Rectal smooth muscle tissue (tissue), 1 donor: Measurements from ENCODE around the gene TAS2R4.
"Not testable (repeated sequence)": the region's sequence is repeated elsewhere in the genome, so short reads cannot be mapped to it uniquely, and the experiment has no call there.

Experiments used
- H3K27ac ChIP-seq: one replicate; pipeline ENCODE4 v1.7.0; 2013; ENCODE audit warnings: low read depth, low read length, inconsistent platforms
- H3K27me3 ChIP-seq: one replicate; pipeline ENCODE4 v1.7.0; 2013; ENCODE audit warnings: low read length; ENCODE audit not compliant: control insufficient read depth, insufficient read depth
- H3K36me3 ChIP-seq: one replicate; pipeline ENCODE4 v1.7.0; 2013; ENCODE audit warnings: low read length; ENCODE audit not compliant: control insufficient read depth, insufficient read depth
- H3K4me1 ChIP-seq: one replicate; pipeline ENCODE4 v1.7.0; 2013; ENCODE audit warnings: low read length; ENCODE audit not compliant: control insufficient read depth, insufficient read depth
- H3K4me3 ChIP-seq: one replicate; pipeline ENCODE4 v1.7.0; 2013; ENCODE audit warnings: low read length
- H3K9ac ChIP-seq: one replicate; pipeline ENCODE4 v1.7.0; 2013; ENCODE audit warnings: low read length

Gene TAS2R4, protein sequence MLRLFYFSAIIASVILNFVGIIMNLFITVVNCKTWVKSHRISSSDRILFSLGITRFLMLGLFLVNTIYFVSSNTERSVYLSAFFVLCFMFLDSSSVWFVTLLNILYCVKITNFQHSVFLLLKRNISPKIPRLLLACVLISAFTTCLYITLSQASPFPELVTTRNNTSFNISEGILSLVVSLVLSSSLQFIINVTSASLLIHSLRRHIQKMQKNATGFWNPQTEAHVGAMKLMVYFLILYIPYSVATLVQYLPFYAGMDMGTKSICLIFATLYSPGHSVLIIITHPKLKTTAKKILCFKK

DNA sequence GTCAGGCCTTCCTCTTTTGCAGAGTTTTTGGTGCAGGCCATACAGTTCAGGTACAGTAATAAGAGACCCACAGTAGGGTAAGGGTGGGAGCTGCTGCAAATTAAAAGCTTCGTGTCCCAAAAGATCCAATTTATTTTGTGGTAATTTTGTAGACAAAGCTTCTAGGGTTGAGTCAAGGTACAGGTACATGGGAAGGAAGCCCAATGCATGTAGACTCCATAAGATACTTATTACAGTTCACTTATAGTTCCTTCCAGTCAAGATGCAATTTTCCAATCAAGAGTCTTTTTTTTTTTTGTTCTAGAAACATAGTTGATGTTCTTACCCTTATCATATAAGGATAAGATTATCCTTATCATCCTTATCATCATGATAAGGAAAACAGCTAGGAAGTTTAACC is at the start of gene TAS2R4:
TAS2R4 (plus strand) TSS at position 301 of the 400 bp plus-strand sequence. CDS start 1,815 bp downstream, outside the sequence.
- Histone ChIP-seq H3K4me1 (no peaks in the 10 kb centered on the region), H3K27me3 (no peaks in the 10 kb centered on the region), H3K36me3 (no peaks in the 10 kb centered on the region), H3K4me3 (no peak within 1 kb of the TSS), H3K27ac (no peak within 1 kb of the TSS), H3K9ac (no peak within 1 kb of the TSS)

DNA sequence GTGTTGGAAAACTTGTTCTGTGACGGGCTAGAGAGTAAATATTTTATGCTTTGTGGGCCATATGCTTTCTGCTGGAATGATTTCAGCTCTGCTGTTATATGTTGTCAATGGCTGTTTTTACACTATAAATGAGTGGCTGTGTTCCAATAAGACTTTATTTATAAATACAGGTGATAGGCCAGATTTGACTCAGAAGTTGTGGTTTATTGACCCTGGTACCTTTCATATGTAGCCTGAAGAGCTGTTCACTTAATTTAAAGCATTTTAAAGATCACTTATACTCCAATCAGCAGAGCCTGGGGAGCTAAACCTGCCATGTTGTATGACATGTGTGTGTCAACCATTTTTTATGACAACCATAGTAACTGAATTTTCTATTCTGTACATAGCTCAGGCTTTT is 47.5 kb upstream of the TAS2R4 start:
- Histone ChIP-seq H3K9ac (no peak overlapping the region), H3K4me1 (no peaks in the 10 kb centered on the region), H3K4me3 (no peak overlapping the region), H3K27me3 (no peaks in the 10 kb centered on the region), H3K36me3 (no peaks in the 10 kb centered on the region), H3K27ac (no peak overlapping the region)

DNA sequence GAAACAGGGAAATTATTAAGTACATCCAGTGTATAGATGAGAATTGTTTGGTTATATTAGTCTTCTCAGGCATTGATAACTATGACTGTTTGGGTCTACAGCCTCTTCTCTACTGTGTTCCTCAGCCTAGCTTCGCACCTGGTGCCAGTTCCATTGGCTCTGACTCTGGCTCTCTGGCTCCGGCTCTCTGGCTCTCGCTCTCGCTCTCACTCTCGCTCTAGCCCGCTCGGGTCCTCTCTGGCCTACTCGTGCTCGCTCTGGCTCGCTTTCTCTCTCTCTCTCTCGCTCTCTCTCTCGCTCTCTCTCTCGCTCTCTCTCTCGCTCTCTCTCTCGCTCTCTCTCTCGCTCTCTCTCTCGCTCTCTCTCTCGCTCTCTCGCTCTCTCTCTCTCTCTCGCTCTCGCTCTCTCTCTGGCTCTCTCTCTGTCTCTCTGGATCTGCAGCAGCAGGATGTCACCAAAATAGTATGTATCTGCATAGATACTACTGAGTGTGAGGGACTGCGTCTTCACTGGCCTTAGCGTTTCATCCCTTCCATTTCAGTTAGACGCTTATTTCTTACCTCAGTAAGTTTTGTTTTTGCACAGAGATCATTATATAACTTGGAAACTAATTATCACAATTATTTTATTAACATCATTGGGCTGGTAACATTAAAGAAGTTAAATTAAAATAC is 44.9 kb upstream of the TAS2R4 start:
- no peak overlapping the region for H3K4me3 ChIP-seq

DNA sequence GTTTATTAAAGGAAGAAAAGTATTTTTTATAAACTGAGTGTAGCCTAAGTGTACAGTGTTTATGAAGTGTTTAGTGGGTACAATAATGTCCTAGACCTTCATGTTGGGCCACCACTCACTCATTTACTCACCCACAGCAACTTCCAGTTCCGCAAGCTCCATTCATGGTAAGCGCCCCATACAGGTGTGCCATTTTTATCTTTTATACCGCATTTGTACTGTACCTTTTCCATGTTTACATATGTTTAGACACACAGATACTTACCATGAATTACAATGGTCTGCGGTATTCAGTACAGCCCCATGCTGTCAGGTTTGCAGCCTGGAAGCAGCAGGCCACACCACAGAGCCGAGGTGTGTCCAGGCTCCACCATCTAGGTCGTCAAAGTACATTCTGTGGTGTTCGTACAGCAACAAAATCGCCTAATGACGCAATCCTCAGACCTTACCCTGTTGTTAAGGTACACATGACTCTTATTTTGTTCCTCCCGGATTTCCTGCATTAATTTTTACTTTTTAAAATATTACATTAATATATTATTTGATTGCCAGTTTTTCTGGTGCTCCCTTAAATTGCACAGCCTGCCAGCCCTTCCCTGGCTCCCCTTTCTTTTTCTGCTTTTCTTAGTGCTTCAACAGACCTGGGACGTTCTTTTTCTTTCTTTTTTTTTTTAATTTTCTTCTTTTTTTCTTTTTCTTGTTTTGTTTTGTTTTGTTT is 39.2 kb upstream of the TAS2R4 start:
- Histone ChIP-seq H3K27ac (peak overlapping the region; percentile 58), H3K36me3 (peaks cover 9% of the 10 kb centered on the region), H3K27me3 (no peaks in the 10 kb centered on the region), H3K4me3 (peak overlapping the region; percentile 89), H3K9ac (peak overlapping the region; percentile 39), H3K4me1 (peaks cover 8% of the 10 kb centered on the region)

More for the DNA sequence above, 44.9 kb upstream of the TAS2R4 start:
- no peak overlapping the region for H3K9ac ChIP-seq
- H3K4me1 ChIP-seq, result no peaks in the 10 kb centered on the region
- H3K36me3 ChIP-seq, result no peaks in the 10 kb centered on the region
- no peak overlapping the region for H3K27ac ChIP-seq
- H3K27me3 ChIP-seq, result no peaks in the 10 kb centered on the region

GRCh38 chr7:141737836-141738591 is 38.5 kb upstream of the TAS2R4 start, which contains the start of gene SSBP1:
SSBP1 (plus strand) TSS chr7:141738358; CDS start chr7:141739167, 809 bp downstream.
- Histone ChIP-seq H3K4me3 (peak within 1 kb of the TSS; percentile 89), H3K27ac (peak within 1 kb of the TSS; percentile 58)

DNA sequence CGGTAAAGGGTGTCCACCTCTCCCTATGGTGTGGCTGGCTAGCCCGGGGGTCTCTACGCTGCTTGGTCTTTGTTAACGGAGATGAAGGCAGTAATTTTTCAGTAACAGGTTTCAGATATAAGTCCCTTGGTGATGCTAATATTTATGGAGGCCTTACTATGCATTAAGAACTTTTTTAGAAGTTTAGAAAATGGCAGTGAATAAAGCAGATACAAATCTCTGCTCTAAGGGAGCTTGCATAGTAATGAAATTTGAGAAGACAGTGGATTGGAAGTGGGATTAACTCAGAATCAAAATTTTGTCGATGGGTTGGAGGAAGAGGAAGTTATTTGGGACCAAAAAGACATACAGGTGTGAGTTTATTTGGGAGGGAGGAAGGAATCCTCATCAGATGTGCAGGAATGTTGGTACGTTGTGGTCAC is 37.9 kb upstream of the TAS2R4 start:
- Histone ChIP-seq H3K9ac (peak overlapping the region; percentile 69), H3K27me3 (no peaks in the 10 kb centered on the region), H3K36me3 (peaks cover 12% of the 10 kb centered on the region), H3K4me1 (peaks cover 8% of the 10 kb centered on the region), H3K27ac (peak overlapping the region; percentile 51), H3K4me3 (peak overlapping the region; percentile 89)

More at GRCh38 chr7:141737836-141738591, 38.5 kb upstream of the TAS2R4 start, which contains the start of gene SSBP1:
- no peaks in the 10 kb centered on the region for H3K27me3 ChIP-seq
- peaks cover 9% of the 10 kb centered on the region for H3K36me3 ChIP-seq
- peak within 1 kb of the TSS; percentile 69 for H3K9ac ChIP-seq
- peaks cover 8% of the 10 kb centered on the region for H3K4me1 ChIP-seq

DNA sequence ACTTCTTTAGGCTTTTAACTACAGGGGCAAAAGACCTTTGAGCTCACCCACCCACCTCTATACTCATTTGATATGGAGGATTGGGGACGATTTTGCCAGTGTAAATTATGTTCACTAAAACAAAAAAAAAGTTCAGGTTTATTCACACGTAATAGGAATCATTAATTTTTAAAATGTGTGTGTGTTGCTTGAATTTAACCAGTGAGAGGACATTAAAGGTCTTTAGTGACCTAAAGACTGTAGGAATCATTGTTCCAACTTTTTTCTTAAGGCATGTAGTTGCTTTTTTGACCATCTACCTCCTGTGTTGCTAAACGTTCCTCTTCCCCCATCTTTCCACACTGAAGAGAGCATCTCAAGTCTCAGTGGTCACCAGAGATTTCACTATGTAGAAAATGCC is 37.2 kb upstream of the TAS2R4 start:
- no peak overlapping the region for H3K27ac ChIP-seq
- no peak overlapping the region for H3K9ac ChIP-seq
- H3K27me3 ChIP-seq, result no peaks in the 10 kb centered on the region
- peaks cover 8% of the 10 kb centered on the region for H3K4me1 ChIP-seq
- peaks cover 15% of the 10 kb centered on the region for H3K36me3 ChIP-seq
- peak overlapping the region; percentile 89 for H3K4me3 ChIP-seq

- no peak overlapping the region for H3K4me3 ChIP-seq
- H3K27ac ChIP-seq, result no peak overlapping the region
- no peak overlapping the region for H3K9ac ChIP-seq
- peaks cover 8% of the 10 kb centered on the region for H3K4me1 ChIP-seq
- H3K36me3 ChIP-seq, result peaks cover 25% of the 10 kb centered on the region
- H3K27me3 ChIP-seq, result no peaks in the 10 kb centered on the region
Observed at GRCh38 chr7:141742229-141742628, 34.2 kb upstream of the TAS2R4 start.

DNA sequence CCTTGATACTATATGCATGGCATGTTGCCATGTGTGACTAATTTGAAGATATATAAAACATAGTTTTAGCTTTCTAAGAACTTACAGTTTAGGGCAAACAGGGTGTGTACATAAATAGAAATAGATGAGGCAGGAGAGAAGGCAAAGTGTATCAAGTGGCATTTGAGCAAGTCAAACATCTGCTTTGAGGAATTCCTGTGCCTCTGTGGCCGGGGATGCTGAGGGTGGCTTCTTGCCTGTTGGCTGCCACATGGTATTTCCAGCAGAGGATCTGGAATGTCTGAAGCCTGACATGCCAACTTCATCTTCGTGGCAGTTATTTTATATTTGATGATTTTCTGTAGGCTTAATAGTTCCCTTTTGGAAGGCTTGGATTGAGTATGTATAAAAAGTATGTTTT is 32.3 kb upstream of the TAS2R4 start:
- Histone ChIP-seq H3K4me3 (no peak overlapping the region), H3K4me1 (peaks cover 3% of the 10 kb centered on the region), H3K27ac (no peak overlapping the region), H3K9ac (no peak overlapping the region), H3K27me3 (no peaks in the 10 kb centered on the region), H3K36me3 (peaks cover 30% of the 10 kb centered on the region)

- H3K36me3 ChIP-seq, result peaks cover 50% of the 10 kb centered on the region
- H3K27me3 ChIP-seq, result no peaks in the 10 kb centered on the region
- no peak overlapping the region for H3K4me3 ChIP-seq
- no peaks in the 10 kb centered on the region for H3K4me1 ChIP-seq
- H3K27ac ChIP-seq, result no peak overlapping the region
- no peak overlapping the region for H3K9ac ChIP-seq
Observed at GRCh38 chr7:141748396-141748795, 28.1 kb upstream of the TAS2R4 start.

- peaks cover 40% of the 10 kb centered on the region for H3K36me3 ChIP-seq
- not testable (repeated sequence) for H3K9ac ChIP-seq, H3K27ac ChIP-seq, H3K4me1 ChIP-seq, H3K27me3 ChIP-seq, H3K4me3 ChIP-seq
Observed at GRCh38 chr7:141751904-141752303, 24.6 kb upstream of the TAS2R4 start.

DNA sequence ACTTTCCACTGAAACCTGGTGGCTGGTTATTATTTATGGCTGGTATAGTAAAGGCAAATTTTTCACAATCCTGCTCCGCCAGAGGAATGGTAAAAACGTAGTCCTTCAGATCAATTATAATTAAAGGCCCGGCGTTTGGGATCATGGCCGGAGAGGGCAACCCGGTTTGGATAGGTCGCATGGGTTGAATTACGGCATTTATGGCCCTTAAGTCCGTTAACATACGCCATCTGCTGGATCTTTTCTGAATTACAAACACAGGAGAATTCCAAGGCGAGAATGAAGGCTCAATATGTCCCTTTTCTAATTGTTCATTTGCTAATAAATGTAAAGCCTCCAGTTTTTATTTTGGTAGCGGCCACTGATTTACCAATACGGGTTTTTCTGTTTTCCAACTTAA is 23.8 kb upstream of the TAS2R4 start:
- Histone ChIP-seq H3K27me3 (no peaks in the 10 kb centered on the region), H3K36me3 (peaks cover 39% of the 10 kb centered on the region), H3K27ac (no peak overlapping the region), H3K9ac (no peak overlapping the region), H3K4me1 (no peaks in the 10 kb centered on the region), H3K4me3 (no peak overlapping the region)
